Renal pelvis (tissue), 4 donors: ENCODE results near the gene SLC36A1. TPM values are rescaled to one million over a fixed set of nuclear protein-coding genes. Genes with fewer than 3 reads are reported as not detected.
"Not testable (repeated sequence)": the region's sequence is repeated elsewhere in the genome, so short reads cannot be mapped to it uniquely, and the experiment has no call there.

Experiments used
- DNase-seq: peaks from one replicate; pipeline ENCODE4 v3.0.0-alpha.2; 2013
- polyA plus RNA-seq, 3 donors: library from polyadenylated mRNA; unstranded; fragments of 120-200 nt; gene quantifications; one replicate each; pipeline ENCODE4 v1.2.1, GENCODE V29; 2013; ENCODE audit not compliant: insufficient read length in 3 of 3

The SLC36A1 gene
- polyA plus RNA-seq, 3 donors, result 7.3 to 13.0 (median 10.0) TPM

- DNase-seq, result peak; percentile 17
Measured at GRCh38 chr5:151480384-151481293, 33.2 kb downstream of the SLC36A1 start.

- DNase-seq, result no peak
Measured at GRCh38 chr5:151483176-151483575, 35.8 kb downstream of the SLC36A1 start.

- no peak for DNase-seq
Measured at GRCh38 chr5:151483647-151484046, 36.2 kb downstream of the SLC36A1 start.

- no peak for DNase-seq
Measured at GRCh38 chr5:151487544-151487943, 40.1 kb downstream of the SLC36A1 start.

- DNase-seq, result no peak
Measured at GRCh38 chr5:151490627-151491026, 43.2 kb downstream of the SLC36A1 start.

GRCh38 chr5:151491062-151491461 lies 43.7 kb downstream of the SLC36A1 start:
- DNase-seq, result no peak

- DNase-seq, result no peak
Measured at GRCh38 chr5:151492729-151493128, 45.3 kb downstream of the SLC36A1 start.

- DNase-seq, result no peak
Measured at GRCh38 chr5:151493665-151494064, 46.3 kb downstream of the SLC36A1 start.

- DNase-seq, result no peak
Measured at GRCh38 chr5:151495320-151495719, 47.9 kb downstream of the SLC36A1 start.

GRCh38 chr5:151496041-151496484 lies 48.7 kb downstream of the SLC36A1 start:
- DNase-seq, result no peak

- no peak for DNase-seq
Measured at GRCh38 chr5:151497391-151498002, 50.1 kb downstream of the SLC36A1 start.

- no peak for DNase-seq
Measured at GRCh38 chr5:151498395-151499155, 51.2 kb downstream of the SLC36A1 start.

GRCh38 chr5:151499501-151500035 lies 52.2 kb downstream of the SLC36A1 start:
- DNase-seq, result no peak

GRCh38 chr5:151504006-151504405 lies 56.6 kb downstream of the SLC36A1 start:
- DNase-seq, result no peak

- DNase-seq, result not testable (repeated sequence)
Measured at GRCh38 chr5:151508308-151508707, 60.9 kb downstream of the SLC36A1 start.

- DNase-seq, result no peak
Measured at GRCh38 chr5:151509231-151509630, 61.8 kb downstream of the SLC36A1 start.

- no peak for DNase-seq
Measured at GRCh38 chr5:151509836-151510235, 62.4 kb downstream of the SLC36A1 start.

- no peak for DNase-seq
Measured at GRCh38 chr5:151517122-151517920, 69.9 kb downstream of the SLC36A1 start.

- DNase-seq, result no peak
Measured at GRCh38 chr5:151520294-151520693, 72.9 kb downstream of the SLC36A1 start.

GRCh38 chr5:151522226-151522625 lies 74.8 kb downstream of the SLC36A1 start:
- no peak for DNase-seq

- DNase-seq, result peak; percentile 4
Measured at GRCh38 chr5:151523335-151523734, 75.9 kb downstream of the SLC36A1 start.
